Neural progenitor cell (in vitro differentiated cells): ENCODE results near the gene C3orf33. TPM values are rescaled to one million over a fixed set of nuclear protein-coding genes. Genes with fewer than 3 reads are reported as not detected.
A peak's percentile ranks its signal among the peaks of the same experiment; 100 is the strongest.

ENCODE experiments used
- DNase-seq: peaks from one replicate; pipeline ENCODE4 v3.0.0-alpha.2; 2016; ENCODE audit warnings: low spot score
- H2AFZ ChIP-seq: fragments of 200-600 bp; sonication (generic); replicated peaks from 2 replicates; pipeline ENCODE4 v1.6.1; 2016; ENCODE audit warnings: antibody characterized with exemption
- H3F3A ChIP-seq: fragments of 200-600 bp; sonication (generic); 2 replicates; pipeline ENCODE4 v1.6.1; 2016; ENCODE audit warnings: antibody characterized with exemption, low read depth
- H3K27ac ChIP-seq: fragments of 200-600 bp; sonication (generic); 2 replicates; pipeline ENCODE4 v1.5.1; 2016; ENCODE audit warnings: mild to moderate bottlenecking
- H3K27me3 ChIP-seq: fragments of 200-600 bp; sonication (generic); 2 replicates; pipeline ENCODE4 v1.6.1; 2016; ENCODE audit warnings: mild to moderate bottlenecking, moderate library complexity
- H3K36me3 ChIP-seq: fragments of 200-600 bp; sonication (generic); 2 replicates; pipeline ENCODE4 v1.5.1; 2016
- H3K4me1 ChIP-seq: fragments of 200-600 bp; sonication (generic); 2 replicates; pipeline ENCODE4 v1.6.1; 2016; ENCODE audit warnings: mixed run types
- H3K4me2 ChIP-seq: fragments of 200-600 bp; sonication (generic); 2 replicates; pipeline ENCODE4 v1.6.1; 2016
- H3K4me3 ChIP-seq: fragments of 200-600 bp; sonication (generic); 2 replicates; pipeline ENCODE4 v1.5.1; 2016
- H3K79me2 ChIP-seq: fragments of 200-600 bp; sonication (generic); 2 replicates; pipeline ENCODE4 v1.6.1; 2016; ENCODE audit warnings: low read depth
- H3K9ac ChIP-seq: fragments of 200-600 bp; sonication (generic); 2 replicates; pipeline ENCODE4 v1.6.1; 2016
- H3K9me3 ChIP-seq: fragments of 200-600 bp; sonication (generic); 2 replicates; pipeline ENCODE4 v1.5.1; 2016; ENCODE audit warnings: low read depth
- H4K20me1 ChIP-seq: fragments of 200-600 bp; sonication (generic); 2 replicates; pipeline ENCODE4 v1.6.1; 2016; ENCODE audit warnings: low read depth
- H3K27ac Mint-ChIP-seq: 3 replicates; pipeline ENCODE4 v1.8.0; 2021; ENCODE audit warnings: mixed read lengths
- H3K27me3 Mint-ChIP-seq: 2 replicates; pipeline ENCODE4 v1.8.0; 2022; ENCODE audit warnings: low read depth, mild to moderate bottlenecking, inconsistent platforms, moderate library complexity, mixed read lengths; ENCODE audit not compliant: insufficient read depth
- H3K36me3 Mint-ChIP-seq: 3 replicates; pipeline ENCODE4 v1.8.0; 2021; ENCODE audit warnings: mixed read lengths
- H3K4me1 Mint-ChIP-seq: 3 replicates; pipeline ENCODE4 v1.8.0; 2021; ENCODE audit warnings: mixed read lengths
- H3K4me3 Mint-ChIP-seq: 3 replicates; pipeline ENCODE4 v1.8.0; 2021; ENCODE audit warnings: mild to moderate bottlenecking, moderate library complexity, mixed read lengths
- H3K9me3 Mint-ChIP-seq: 3 replicates; pipeline ENCODE4 v1.8.0; 2020; ENCODE audit warnings: mixed read lengths
- CTCF ChIP-seq: fragments of 200-600 bp; sonication (generic); IDR thresholded peaks from 2 replicates; pipeline ENCODE4 v1.5.1; 2017; ENCODE audit warnings: antibody characterized with exemption, mild to moderate bottlenecking
- EZH2 ChIP-seq: fragments of 200-600 bp; sonication (generic); IDR thresholded peaks from 2 replicates; pipeline ENCODE4 v1.6.1; 2017; ENCODE audit warnings: antibody characterized with exemption, mild to moderate bottlenecking, moderate library complexity
- EZH2phosphoT487 ChIP-seq: fragments of 200-600 bp; sonication (generic); IDR thresholded peaks from 2 replicates; pipeline ENCODE4 v1.6.1; 2017; ENCODE audit warnings: antibody characterized with exemption
- total RNA-seq: library from RNA; depleted of rRNA; stranded (reverse); fragments of >200 nt; gene quantifications from 2 replicates; pipeline ENCODE4 v1.2.3, GENCODE V29; 2015; ENCODE audit warnings: low replicate concordance

C3orf33 gene
- total RNA-seq, 1 donor from 2014 or later: 13.5 TPM

DNA sequence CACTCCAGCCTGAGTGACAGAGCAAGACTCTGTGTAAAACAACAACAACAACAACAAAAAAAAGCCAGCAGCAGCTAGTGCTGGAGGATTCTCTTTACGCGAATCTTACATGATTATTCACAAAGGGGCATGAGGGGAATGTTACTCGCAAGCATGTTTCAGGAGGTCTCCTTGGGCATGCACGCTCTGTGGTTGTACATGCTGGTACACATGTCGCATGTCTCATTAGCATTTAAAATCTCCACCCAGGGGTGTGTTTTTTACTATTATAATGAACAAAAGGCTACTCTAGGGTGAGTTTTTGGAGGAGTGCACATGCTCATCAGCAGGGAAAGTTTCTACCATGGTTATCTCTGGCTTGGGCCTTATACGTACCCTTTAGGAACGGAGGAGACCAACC is 48.5 kb downstream of the C3orf33 start:
- Mint-ChIP-seq H3K36me3 (no peaks in the 10 kb centered on the region), H3K27ac (no peak overlapping the region), H3K27me3 (no peaks in the 10 kb centered on the region), H3K4me3 (no peak overlapping the region), H3K9me3 (no peaks in the 10 kb centered on the region), H3K4me1 (peaks cover 7% of the 10 kb centered on the region)
- TF ChIP-seq EZH2phosphoT487: no peak
- no peaks in the 10 kb centered on the region for H3K9me3 ChIP-seq
- no peaks in the 10 kb centered on the region for H3K36me3 ChIP-seq
- no peak overlapping the region for H3K27ac ChIP-seq
- H3K79me2 ChIP-seq: no peaks in the 10 kb centered on the region
- H3K27me3 ChIP-seq: no peaks in the 10 kb centered on the region
- no peak overlapping the region for H3K4me2 ChIP-seq
- H2AFZ ChIP-seq: no peak overlapping the region
- H3K9ac ChIP-seq: no peak overlapping the region
- H3F3A ChIP-seq: peaks cover 4% of the 10 kb centered on the region
- peaks cover 4% of the 10 kb centered on the region for H3K4me1 ChIP-seq
- DNase-seq: no peak
- no peaks in the 10 kb centered on the region for H4K20me1 ChIP-seq
- H3K4me3 ChIP-seq: no peak overlapping the region

- Histone ChIP-seq H3K27me3 (no peaks in the 10 kb centered on the region), H3F3A (peaks cover 25% of the 10 kb centered on the region), H3K4me1 (peaks cover 27% of the 10 kb centered on the region), H3K27ac (no peak overlapping the region), H2AFZ (no peak overlapping the region), H3K4me3 (no peak overlapping the region), H3K9me3 (no peaks in the 10 kb centered on the region), H3K36me3 (no peaks in the 10 kb centered on the region), H3K4me2 (peak overlapping the region; percentile 60), H4K20me1 (no peaks in the 10 kb centered on the region), H3K79me2 (no peaks in the 10 kb centered on the region), H3K9ac (no peak overlapping the region)
- Mint-ChIP-seq H3K9me3 (no peaks in the 10 kb centered on the region), H3K27ac (peak overlapping the region; percentile 50), H3K36me3 (no peaks in the 10 kb centered on the region), H3K27me3 (peaks cover 2% of the 10 kb centered on the region), H3K4me1 (peaks cover 36% of the 10 kb centered on the region), H3K4me3 (no peak overlapping the region)
- peak; percentile 65 for TF ChIP-seq CTCF
- TF ChIP-seq EZH2: no peak
- DNase-seq: peak; percentile 54
These were observed 52.9 kb downstream of the C3orf33 start for GRCh38 chr3:155753038-155753639.

GRCh38 chr3:155748611-155749365 is 57.3 kb downstream of the C3orf33 start:
- Histone ChIP-seq H3K27me3 (no peaks in the 10 kb centered on the region), H3K36me3 (no peaks in the 10 kb centered on the region), H3F3A (peaks cover 56% of the 10 kb centered on the region), H3K9ac (no peak overlapping the region), H4K20me1 (no peaks in the 10 kb centered on the region), H3K4me2 (peak overlapping the region; percentile 89), H2AFZ (no peak overlapping the region), H3K79me2 (peaks cover 11% of the 10 kb centered on the region), H3K27ac (no peak overlapping the region), H3K9me3 (no peaks in the 10 kb centered on the region), H3K4me3 (no peak overlapping the region), H3K4me1 (peaks cover 56% of the 10 kb centered on the region)
- H3K4me3 Mint-ChIP-seq: peak overlapping the region; percentile 48
- H3K27ac Mint-ChIP-seq: peak overlapping the region; percentile 100
- H3K36me3 Mint-ChIP-seq: no peaks in the 10 kb centered on the region
- no peak for TF ChIP-seq EZH2phosphoT487
- no peak for TF ChIP-seq CTCF
- TF ChIP-seq EZH2: no peak
- H3K9me3 Mint-ChIP-seq: no peaks in the 10 kb centered on the region
- DNase-seq: no peak
- peaks cover 2% of the 10 kb centered on the region for H3K27me3 Mint-ChIP-seq
- peaks cover 67% of the 10 kb centered on the region for H3K4me1 Mint-ChIP-seq

DNA sequence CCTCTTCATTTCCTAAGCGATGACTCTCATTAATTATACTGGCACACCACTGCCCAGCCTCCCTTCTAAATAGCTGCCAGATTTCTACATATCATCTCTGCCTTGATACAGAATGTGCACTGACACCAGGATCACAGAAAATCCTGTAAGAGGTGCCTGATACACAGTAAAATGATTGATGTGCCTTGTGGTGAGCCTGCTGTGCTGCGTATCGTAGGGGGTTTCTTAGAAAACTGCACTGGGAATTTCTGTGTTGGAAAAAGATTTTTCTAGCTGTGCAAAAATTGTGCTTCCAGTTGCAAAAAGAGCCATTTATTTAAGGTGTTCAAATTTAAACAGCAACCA is 58.2 kb downstream of the C3orf33 start:
- no peaks in the 10 kb centered on the region for H3K9me3 Mint-ChIP-seq
- Histone ChIP-seq H2AFZ (no peak overlapping the region), H3K9me3 (no peaks in the 10 kb centered on the region), H3K4me1 (peaks cover 62% of the 10 kb centered on the region), H4K20me1 (no peaks in the 10 kb centered on the region), H3K27ac (no peak overlapping the region), H3K4me2 (peak overlapping the region; percentile 89), H3K36me3 (no peaks in the 10 kb centered on the region), H3K79me2 (peaks cover 19% of the 10 kb centered on the region), H3K27me3 (no peaks in the 10 kb centered on the region), H3F3A (peaks cover 59% of the 10 kb centered on the region), H3K4me3 (no peak overlapping the region), H3K9ac (no peak overlapping the region)
- H3K36me3 Mint-ChIP-seq: no peaks in the 10 kb centered on the region
- H3K4me3 Mint-ChIP-seq: peak overlapping the region; percentile 99
- peaks cover 2% of the 10 kb centered on the region for H3K27me3 Mint-ChIP-seq
- peaks cover 69% of the 10 kb centered on the region for H3K4me1 Mint-ChIP-seq
- TF ChIP-seq EZH2phosphoT487 (no peak), CTCF (no peak), EZH2 (no peak)
- peak overlapping the region; percentile 100 for H3K27ac Mint-ChIP-seq
- DNase-seq: no peak
